LNCaP clone FGC (cell line): ENCODE data around the gene ANKRD10.
A peak's percentile ranks its signal among the peaks of the same experiment; 100 is the strongest.
"Not testable (repeated sequence)": the region's sequence is repeated elsewhere in the genome, so short reads cannot be mapped to it uniquely, and the experiment has no call there.

Source experiments
- DNase-seq: peaks from one replicate; pipeline ENCODE4 v3.0.0-alpha.2; 2011; ENCODE audit warnings: low read depth
- H3K4me3 ChIP-seq: 2 replicates; pipeline ENCODE4 v1.5.1; 2011; ENCODE audit warnings: mild to moderate bottlenecking, low read depth, low read length, control low read depth
- TF ChIP-seq, protein P1 (sequence below): IDR thresholded peaks from 2 replicates; pipeline ENCODE4 v1.5.1; 2012; ENCODE audit warnings: mild to moderate bottlenecking; ENCODE audit not compliant: control insufficient read depth, insufficient read depth; ENCODE audit errors: extremely low read depth

Gene ANKRD10

DNA sequence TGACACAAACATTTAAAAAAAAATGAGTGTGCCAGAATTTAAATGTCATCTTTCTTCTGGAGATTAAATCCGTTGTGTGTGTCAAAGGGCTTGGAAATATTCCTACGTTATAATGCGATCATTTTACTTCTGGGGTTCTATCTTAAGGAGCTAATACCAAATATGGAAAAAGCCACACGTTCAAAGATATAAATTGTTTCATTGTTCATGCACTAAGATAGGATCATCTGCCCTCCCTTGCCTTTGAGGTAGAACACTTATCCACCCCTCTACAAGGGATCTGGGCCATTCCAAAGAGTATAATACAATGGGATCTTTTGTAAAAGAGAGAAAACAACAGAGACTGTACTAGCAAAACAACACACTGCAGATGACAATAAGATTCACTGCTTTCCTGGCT lies 64.9 kb downstream of the ANKRD10 start:
- no peak for DNase-seq
- H3K4me3 ChIP-seq, result no peak overlapping the region
- TF ChIP-seq, protein P1, sequence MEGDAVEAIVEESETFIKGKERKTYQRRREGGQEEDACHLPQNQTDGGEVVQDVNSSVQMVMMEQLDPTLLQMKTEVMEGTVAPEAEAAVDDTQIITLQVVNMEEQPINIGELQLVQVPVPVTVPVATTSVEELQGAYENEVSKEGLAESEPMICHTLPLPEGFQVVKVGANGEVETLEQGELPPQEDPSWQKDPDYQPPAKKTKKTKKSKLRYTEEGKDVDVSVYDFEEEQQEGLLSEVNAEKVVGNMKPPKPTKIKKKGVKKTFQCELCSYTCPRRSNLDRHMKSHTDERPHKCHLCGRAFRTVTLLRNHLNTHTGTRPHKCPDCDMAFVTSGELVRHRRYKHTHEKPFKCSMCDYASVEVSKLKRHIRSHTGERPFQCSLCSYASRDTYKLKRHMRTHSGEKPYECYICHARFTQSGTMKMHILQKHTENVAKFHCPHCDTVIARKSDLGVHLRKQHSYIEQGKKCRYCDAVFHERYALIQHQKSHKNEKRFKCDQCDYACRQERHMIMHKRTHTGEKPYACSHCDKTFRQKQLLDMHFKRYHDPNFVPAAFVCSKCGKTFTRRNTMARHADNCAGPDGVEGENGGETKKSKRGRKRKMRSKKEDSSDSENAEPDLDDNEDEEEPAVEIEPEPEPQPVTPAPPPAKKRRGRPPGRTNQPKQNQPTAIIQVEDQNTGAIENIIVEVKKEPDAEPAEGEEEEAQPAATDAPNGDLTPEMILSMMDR, result no peak

DNA sequence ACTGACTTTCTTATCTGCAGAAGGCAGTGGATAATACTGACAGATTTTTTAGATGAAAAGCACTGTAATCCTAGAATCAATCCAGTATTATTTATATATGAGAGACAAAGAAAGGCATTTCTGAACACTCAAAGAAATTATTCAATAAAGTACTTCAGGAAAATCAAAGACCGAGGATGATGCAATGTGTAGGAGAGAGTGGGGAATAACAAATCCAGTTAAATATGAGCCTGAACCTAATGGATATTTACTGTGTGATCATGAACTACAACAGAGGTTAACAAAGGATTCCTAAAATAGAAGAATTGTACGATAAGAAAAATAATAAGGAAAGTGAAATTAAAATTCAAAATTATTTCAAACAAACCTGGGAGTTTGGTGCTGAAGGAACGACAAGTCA lies 69.3 kb downstream of the ANKRD10 start:
- TF ChIP-seq, protein P1, result no peak
- H3K4me3 ChIP-seq, result no peak overlapping the region
- DNase-seq, result no peak

DNA sequence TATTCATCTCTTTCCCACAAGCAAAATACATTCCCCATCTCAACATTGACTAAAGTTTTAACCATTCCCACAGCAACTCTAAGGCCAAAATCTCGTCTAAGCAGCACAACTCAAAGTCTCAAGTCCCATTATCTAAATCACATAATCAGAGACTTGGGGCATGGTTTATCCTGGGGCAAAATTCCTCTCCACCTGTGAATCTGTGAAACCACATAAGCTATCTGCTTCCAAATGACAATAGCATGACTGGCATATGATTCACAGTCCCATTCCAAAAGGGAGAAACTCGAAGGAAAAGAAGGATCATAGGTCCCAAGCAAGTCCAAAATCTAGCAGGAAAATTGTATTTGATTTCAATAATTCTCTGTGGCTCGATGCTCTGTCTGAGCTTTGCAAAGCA lies 73.0 kb downstream of the ANKRD10 start:
- TF ChIP-seq, protein P1, result no peak
- H3K4me3 ChIP-seq, result no peak overlapping the region
- no peak for DNase-seq

DNA sequence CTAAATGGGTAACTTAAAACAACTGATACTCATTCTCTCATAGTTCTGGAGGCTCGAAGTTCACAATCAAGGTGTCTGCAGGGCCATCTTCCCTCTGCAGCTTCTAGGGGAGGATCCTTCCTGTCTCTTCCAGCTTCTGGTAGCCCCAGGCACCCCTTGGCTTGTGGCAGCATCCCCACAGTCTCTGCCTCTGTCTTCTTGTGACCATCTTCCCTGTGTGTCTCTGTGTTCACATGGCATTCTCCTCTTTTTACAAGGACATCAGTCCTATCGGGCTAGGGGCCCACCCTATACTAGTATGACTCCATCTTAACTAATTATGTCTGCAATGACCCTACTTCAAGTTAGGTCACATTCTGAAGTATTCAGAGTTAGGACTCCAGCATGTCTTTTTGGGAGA lies 73.5 kb downstream of the ANKRD10 start:
- DNase-seq, result no peak
- H3K4me3 ChIP-seq, result no peak overlapping the region
- TF ChIP-seq, protein P1, result no peak

DNA sequence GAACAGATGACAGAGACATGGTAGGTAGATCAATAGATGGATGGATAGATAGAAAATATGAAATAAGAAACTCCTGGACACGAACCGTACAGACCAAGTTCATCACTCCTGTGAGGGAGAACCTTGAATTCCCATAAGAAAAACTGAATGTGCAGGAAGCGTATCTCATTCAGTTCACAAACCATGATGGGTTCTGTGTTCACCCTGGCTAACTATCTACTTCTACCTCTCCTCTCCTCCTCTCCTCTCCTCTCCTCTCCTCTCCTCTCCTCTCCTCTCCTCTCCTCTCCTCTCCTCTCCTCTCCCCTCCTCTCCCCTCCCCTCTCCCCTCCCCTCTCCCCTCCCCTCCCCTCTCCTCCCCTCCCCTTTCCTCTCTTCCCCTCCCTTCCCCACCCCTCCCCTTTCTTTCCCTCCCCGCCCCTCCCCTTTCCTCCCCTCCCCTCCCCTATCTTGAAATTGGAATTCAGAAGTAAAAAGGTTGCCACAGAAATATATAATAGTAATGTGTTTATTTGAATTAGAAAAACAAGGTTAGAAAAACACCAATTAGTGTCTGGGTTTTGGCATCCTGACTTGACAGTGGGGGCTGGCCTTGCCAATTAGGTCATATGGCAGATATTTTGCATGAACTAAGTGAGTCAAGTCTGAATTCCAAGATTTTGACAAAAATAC lies 75.9 kb downstream of the ANKRD10 start:
- no peak for DNase-seq
- H3K4me3 ChIP-seq, result no peak overlapping the region
- TF ChIP-seq, protein P1, result no peak

DNA sequence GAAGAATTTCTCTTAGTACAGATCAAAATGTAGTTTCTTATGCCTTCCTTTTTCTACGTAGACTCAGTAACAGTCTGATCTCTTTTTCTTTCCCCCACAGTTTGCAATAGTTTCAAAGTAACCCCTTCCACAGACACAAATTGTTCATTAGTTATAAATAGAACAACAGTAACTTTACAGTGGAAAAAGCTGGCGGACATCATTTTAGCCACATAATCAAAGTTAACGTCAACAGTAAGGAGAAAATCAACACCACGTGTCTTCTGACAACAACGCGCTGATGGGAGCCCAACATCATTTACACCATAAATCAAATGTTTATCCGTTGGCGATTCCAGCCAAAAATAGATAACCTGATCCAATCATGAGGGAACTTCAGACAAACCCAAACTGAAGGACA lies 76.8 kb downstream of the ANKRD10 start:
- DNase-seq, result no peak
- TF ChIP-seq, protein P1, result no peak

DNA sequence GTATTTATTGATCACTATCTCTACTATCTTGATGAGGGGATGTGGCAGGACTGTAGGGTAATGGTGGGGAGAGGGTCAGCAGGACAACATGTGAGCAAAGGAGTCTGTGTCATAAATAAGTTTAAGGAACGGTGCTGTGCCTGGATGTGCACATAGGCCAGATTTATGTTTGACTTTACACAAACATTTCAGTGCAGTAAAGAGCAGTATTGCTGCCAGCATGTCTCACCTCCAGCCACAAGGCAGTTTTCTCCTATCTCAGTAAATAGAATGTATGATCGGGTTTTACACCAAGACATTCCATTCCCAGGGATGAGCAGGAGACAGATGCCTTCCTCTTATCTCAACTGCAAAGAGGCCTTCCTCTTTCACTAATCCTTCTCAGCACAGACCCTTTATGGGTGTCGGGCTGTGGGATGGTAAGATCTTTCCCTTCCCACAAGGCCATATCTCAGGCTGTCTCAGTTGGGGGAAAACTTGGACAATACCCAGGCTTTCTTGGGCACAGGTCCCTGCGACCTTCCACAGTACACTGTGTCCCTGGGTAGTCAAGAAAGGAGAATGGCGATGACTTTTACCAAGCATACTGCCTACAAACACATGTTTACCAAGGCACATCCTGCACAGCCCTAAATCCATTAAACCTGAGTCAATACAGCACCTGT lies 77.3 kb downstream of the ANKRD10 start:
- not testable (repeated sequence) for H3K4me3 ChIP-seq
- DNase-seq, result peak; percentile 18

More for the DNA sequence above, 76.8 kb downstream of the ANKRD10 start:
- H3K4me3 ChIP-seq, result no peak overlapping the region
